GDM1 (cell line): ENCODE data around the gene SHISA8.

ENCODE experiments used
- DNase-seq: peaks from one replicate; lab custom pipeline; 2025; lab: John Stamatoyannopoulos, UW

SHISA8 gene

DNA sequence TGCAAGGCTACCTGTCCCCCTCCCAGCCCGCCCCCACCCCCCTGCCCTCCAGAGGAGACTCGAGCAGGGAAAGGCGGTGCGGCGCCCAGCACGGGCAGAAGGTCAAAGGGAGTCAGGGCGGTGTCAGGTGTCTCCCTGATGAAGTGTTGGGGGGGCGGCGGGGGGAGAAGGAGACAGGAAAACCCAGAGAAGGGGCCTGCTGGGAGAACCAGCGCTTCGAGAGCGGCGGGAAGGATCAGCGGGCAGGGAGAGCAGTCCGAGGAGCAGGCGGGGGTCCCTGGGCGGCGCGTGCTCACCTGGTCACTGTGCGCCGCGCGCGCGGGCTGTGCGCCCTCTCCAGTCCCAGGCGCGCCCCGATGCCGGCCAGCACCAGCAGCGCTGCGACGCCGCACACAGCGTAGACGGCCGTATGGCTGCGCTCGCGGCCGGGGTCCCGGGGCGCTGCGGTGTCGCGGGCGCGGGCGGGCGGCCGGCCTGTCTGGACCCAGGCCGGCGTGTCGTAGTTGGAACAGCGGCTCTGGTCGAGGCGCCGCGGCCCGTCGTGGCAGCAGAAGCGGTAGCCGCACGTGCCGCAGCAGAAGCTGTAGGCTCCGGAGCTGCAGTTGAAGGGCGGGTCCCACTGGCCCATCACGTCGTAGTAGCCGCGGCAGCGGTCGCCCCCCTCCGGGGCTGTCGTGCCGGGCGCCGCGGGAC lies 886 bp downstream of the SHISA8 start:
- DNase-seq: no peak

DNA sequence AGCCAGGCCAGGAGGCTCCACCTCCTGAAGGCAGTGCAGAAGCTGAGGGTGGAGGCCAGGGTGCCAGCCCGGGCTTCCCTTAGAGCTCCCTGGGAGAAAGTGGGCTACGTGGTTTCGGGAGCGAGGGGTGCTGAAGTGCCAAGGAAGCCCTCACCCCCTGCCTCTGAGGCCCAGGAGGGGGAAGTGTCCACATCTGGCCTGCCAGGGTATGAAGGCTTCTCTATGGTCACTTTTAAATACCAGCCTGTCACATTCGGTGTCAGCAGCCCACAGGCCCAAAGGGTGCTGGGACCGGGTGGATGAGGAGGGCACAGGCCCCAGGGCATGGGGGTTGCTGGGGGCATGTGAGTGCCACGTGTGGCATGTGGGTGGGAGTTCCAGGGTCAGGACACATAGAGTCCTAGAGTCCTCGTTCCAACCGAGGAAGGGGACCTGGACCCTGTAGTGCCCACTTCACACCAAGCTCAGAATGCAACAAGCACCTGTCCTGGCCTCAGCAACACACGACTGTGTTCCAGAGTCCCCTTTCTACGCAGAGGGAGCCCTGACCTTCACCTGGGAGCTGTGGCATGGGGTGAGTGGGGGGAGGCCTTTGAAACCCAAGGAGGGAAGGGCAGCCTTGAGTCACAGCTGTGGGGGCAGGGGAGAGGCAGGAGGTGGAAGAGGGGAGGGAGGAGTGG lies 1.7 kb downstream of the SHISA8 start:
- DNase-seq: no peak

DNA sequence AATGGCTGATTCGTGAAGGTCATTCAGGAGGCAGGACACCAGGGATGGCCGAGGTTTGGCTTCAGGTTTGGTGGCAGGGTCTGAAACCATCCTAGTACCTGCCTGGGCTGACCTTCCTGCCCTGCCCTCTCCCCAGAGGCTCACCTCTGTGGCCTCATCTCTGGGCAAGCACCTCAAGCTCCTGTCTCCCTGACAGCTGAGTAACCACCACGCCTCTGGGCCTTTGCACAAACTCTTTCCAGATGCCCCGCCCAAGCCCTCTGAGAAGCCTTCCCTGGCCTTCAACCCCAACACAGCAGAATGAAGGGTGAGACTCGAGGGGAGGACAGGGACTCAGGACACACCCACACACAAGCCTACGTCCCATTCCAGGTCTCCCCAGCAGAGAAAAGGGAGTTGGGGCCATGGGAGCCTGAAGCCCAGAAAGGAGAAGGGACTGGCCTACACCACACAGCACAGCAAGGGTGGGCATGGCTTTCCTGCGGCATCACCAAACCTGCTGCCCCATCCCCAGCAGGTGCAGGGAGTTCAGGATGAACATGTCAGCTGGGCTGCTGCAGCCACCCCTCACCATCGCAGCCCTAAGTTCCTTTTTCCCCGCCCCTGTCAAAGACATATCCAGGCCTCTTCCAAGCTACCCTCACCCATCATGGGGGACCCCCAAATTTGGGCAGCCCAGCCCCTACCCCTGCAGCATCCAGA lies 2.4 kb downstream of the SHISA8 start:
- no peak for DNase-seq

DNA sequence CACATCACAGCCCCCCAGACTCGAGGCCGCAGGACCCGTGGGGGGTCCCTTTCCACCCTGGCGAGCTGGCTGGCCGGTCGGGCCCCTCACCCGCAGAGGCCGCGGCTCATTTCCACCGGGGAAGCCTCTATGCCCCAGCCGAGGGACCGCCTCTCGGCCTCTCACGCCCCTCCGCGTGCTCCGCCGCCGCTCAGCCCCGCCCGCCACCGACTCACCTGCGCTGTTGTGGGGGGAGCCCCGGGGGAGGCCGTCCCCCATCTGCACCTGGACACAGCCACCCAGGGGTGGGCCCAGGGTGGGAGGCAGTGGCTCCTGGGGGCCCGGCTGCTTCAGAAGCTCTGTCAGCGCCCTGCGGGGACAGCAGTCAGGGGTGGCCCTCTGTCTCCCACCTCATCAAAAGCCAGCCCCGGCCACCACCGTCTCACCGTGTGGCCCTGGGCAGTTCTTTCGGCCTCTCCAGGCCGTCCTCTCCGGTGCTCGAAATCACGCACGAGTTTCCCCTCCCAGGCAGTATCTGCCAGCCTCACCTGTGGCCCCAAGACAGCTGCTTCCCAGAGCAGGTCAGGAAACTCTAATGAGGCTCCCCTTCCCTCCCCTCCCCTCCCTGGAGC lies 3.8 kb downstream of the SHISA8 start:
- DNase-seq: no peak

DNA sequence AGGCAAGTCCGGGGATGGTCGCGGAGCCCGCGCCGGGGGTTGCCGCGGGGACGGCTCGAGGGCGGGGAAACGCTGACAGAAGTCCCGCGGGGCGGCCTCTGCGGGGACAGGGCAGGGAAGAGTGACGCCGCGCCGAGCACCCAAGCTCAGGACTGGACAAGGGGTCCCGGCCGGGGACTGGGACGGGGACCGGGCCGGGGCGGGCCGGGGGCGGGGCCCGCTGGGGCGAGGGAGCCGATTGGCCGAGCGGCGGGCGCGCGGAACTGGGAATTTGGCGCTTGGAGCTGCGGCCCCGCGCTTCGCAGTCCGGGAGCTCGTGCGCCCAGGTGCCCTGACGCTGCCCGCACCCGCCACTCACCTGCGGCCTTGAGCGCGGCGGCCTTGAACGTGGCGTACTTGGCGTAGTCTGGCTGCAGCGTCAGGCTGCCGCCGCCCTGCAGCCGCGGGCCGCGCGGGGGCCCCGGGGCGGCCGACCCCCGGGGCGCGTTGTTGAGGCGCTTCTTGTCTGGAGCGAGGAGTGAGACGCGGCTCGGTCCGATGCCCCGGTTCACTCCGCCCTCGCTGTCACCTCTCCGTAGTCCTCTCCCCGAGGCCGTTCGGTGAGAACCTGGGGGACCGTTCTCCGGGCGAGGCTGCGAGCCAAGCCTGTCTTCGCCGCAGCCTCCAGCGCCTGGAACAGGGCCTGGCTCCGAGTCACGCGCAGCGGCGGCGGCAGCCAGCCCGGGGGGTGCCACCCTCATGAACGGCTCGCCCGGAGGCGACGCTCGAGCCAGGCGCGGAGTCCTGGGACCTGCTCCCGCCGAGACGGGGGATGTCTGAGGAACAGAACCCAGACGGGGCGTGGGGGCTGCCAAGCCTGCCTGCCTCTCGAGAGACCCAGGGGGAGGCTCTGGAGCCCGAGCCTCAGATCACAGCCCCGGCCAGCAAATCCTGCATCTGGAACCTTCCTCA lies 4.5 kb downstream of the SHISA8 start:
- no peak for DNase-seq

DNA sequence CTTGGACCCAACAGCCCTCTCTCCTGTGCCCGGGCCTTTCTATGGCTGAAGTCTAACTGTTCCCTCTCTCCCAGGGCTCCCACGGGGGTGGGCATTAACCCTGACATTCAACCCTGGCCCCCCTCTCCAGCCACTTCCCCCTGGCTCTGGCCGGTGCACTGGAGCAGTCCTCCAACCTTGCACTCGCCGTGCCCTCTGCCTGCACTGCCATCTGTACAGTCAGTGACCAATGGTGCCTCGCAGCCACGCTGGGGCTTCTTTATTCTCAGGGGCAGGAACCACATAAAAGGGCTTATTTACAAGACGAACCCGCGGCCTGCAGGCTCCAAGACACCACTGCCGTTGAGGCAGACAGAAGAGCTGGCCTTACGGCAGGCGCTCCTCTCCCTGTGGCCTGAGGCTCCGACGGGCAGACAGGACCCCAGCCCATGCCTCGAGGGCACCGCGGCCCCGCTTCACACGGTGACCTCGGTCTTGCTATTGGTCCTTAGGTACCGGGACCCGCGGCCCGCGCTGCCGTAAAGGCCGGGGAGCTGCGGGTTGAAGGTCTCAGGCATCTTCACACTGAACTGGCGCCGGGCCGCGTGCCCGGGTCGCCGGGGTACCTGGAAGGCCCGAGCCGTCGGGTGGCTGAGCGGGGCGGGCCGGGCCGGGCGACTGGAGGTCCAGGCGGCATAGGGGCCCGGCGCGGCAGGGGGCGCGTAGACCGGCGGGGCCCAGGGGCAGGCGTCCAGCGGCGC lies 5.4 kb downstream of the SHISA8 start:
- no peak for DNase-seq

DNA sequence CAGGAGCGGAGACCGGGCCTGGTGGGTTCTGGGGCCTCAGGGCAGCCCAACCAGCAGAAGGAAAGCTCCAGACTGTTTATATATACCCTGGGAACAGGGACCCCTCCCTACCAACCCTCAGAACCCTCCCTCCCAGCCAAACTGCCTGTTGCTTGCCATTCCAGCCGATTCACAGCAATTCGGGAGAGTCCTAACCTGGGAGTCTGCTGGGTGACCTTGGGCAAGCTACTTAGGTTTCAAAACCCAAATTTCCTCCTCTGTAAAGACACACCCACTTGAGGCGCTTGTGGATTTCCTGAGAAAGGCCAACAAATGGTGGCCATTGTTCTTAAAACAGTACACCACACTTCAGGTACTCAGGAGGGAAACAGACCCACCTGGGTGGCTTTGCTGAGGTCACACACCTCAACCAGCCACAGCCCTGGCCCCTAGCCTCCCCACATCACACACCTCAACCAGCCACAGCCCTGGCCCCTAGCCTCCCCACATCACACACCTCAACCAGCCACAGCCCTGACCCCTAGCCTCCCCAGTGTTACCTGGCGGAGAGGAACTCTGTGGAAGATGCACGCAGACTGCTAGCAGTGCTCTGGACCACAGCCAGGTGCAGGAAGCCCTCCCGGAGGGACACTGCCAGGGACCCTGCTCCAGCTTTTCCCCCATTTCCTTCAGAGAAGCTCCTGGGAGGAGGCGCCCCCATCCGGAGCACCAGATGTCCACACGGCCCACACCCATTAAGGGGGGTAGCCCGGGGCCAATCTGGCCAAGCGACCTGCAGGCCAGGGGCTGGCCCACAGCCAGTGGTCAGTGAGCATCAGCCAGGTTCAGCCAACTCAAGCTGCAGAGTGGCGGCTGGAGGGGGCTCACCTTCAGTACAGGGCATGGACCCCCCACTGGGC lies 6.2 kb downstream of the SHISA8 start:
- no peak for DNase-seq

DNA sequence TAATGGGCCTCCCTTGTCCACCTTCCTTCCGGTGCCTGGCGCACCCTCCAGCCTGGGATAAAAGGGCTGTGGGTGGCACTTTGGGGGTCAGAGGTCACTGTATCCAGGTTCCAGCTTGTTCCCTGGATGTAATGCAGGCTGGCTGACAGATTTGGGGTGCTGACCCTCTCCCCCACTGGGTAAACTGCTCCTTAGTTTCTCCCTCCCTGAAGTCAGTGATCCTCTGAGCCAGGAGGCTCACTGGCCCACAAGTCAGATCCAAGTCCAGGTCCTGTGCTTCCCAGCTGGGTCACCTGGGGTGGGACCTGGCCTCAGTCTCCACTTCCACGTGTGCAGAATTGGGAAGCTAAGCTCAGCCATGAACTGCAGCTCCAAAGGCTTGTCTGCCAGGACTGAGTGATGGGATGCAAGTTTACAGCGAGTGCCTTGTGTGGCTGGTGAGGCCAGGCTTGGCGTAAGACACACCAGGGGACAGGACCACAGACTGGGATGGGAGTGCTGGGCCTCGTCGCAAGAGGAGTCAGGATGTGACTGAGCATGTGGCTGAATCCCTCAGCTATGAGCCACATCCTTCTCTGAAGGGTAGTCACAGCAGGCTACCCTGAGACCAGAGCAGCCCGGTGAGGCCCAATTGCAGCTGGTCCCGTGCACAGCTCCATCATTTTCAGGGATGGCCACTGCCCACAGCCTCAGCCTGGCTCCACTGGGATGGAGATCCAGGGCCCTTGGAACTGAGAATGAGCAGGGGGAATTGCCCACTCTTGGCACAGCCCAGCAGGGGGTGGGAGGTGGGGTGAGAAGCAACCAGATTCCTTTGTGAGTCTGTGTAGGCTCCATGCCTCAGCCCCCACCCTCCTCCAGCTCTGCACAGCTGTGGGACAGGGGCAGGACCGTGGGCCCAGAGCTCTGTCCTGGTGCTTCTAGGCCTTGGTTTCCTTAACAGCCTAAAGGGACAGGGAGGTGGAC lies 7.2 kb downstream of the SHISA8 start:
- no peak for DNase-seq

DNA sequence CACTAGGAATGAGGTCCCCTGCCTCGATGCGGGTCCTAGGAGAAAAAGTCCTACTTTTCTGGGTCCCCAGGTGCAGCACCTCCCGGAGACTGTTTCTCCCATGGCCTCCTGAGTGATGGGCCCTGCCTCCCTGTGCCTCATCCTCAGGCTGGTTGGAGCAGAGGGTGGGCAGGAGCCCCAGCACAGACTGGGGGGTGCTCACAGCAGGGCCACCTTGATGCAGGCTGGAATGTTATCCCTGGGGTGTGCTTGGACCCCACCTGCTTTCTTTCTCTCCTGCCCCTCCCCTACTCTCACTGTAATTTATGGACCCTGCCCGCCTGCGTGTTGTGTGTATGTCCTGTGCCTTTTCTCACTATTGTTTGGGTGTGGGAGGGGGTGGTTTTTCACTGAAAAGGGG lies 8.1 kb downstream of the SHISA8 start:
- no peak for DNase-seq

DNA sequence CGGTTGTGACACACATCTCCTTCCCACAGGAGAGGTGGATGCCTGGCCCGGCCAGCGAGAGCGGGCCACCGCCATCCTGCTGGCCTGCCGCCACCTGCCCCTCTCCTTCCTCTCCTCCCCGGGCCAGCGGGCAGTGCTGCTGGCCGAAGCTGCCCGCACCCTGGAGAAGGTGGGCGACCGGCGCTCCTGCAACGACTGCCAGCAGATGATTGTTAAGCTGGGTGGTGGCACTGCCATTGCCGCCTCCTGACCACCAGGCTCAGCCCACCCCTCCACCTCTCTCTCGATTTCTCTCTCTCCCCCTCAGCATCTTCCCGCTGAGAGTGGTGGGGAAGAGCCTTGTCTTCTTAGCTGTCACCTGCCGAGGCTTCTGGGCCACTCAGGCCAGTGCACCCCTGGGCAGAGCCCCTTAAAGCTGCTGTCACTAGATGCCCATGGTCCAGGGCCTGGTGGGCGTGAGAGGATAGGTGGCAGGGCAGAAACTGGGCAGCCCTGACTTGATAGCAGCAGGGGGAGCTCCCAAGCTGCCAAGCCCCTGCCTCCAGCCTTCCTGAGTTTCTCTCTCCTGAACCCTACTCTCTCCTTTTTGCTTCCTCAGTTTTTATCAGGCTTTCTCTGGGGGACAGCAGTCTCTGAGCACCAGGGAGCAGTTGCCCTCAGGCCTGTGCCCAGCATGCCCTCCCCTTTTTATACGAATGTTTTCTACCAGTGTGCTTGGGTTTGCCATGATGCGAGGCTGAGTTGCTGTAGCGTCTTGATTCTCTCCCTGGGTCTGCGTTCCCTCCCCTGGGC lies 9.3 kb downstream of the SHISA8 start:
- no peak for DNase-seq

DNA sequence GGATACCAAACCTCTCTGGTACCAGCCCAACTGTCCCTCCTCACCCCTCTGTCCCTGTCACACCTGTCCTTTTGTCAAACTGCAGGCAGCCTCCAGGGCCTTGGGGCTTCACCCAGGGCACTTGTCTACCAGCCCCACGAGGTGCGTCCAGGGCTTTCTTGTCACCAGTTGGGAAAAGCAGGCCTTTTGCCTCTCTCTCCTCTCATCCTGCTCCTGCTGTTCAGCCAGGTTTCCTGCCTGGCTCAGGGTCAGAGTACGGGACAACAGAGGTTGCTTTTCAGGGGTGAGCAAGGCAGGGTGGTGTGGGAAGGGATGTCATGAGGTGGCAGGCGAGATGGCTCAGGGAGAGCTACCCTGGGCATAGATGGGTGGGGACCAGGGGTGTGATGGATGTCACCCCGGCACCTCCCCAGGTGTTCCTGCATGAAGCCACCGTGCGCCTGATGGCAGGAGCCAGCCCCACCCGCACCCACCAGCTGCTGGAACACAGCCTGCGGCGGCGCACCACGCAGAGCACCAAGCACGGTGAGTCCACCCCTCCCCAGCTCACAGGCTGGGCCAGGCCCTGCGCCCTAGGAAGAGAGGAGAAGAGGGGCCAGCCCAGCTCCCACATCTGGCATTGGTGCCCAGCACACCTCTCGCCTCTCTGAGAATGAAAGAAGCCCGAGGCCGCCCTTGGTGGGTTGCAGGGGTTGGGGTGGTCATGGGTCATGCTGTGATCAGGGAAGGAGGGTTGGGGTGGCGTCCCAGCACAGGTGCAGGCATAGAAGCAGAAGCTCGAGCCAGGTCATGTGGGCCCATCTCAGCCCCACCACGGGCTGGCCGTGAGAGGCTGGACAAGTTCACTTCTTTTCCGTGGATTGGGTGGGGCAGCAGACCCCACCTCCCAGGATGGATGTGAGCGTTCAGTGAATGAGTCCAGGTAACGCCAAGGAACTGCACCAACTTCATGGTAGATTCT lies 10.1 kb downstream of the SHISA8 start:
- no peak for DNase-seq

DNA sequence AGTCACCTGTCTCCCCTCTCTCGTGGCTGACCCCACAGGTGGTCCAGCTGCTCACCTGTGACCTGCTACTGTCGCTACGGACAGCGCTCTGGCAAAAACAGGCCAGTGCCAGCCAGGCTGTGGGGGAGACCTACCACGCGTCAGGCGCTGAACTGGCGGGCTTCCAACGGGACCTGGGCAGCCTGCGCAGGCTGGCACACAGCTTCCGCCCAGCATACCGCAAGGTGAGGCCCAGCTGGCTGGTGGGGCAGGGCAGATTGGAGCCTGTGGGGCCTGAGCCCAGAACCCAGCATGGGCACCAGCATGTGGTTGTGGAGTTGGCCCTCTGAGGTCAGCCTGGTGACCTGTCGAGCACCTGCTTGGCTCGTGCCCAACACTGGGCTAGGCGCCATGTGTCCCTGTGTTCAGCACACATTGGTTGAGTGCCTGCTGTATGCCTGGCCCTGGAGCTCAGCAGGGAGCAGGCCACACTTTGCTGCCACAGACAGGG lies 11.9 kb downstream of the SHISA8 start:
- no peak for DNase-seq

DNA sequence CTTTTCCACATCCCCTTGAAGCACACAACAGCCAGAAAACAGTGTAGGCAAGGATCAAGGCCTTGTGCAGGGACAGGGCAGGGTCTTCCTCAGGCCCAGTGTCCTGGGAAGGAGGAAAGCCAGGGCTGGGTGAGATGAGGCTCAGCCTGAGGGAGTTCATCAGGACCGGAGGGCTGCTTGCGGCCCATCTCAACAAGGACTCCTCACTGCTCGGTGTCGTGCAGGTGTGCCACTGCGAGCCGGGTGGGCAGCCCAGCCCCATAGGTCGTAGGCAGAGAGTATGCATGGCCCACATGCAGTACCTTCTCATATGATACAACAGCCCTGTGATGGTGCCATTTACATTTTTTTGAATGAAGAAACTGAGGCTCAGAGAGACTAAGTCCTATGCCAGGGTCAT lies 12.9 kb downstream of the SHISA8 start:
- no peak for DNase-seq

DNA sequence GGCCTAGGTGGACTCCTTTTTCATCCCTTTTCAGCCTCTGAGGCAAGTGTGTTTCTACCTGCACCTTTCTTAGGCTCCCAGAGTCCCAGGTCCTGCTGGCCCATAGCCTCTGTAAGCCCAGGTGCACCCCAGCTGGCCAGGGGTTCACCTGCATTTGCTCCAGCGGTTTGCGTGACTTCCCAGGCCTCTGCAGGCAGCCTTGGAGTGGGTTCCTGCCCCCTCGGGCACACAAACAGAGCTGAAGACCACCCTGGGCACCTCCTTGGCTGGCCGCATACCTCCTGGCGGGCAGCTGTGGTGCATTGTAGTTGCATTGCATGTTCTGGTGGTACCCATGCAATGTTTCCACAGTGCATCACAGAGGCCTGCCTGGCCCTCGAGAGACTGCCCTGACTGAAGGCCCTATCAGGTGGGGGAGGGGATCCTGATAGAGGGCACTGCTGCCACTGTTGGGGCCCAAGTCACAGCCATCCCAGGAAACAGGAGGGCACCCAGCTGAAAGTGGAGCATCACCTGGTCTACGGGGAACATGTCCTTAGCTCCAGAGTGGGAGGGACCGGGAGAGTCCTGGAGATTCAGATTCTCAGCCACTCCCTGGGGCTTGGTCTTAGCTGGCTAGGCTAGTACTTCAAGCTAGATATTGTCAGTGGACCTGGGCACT lies 14.1 kb downstream of the SHISA8 start:
- DNase-seq: no peak

DNA sequence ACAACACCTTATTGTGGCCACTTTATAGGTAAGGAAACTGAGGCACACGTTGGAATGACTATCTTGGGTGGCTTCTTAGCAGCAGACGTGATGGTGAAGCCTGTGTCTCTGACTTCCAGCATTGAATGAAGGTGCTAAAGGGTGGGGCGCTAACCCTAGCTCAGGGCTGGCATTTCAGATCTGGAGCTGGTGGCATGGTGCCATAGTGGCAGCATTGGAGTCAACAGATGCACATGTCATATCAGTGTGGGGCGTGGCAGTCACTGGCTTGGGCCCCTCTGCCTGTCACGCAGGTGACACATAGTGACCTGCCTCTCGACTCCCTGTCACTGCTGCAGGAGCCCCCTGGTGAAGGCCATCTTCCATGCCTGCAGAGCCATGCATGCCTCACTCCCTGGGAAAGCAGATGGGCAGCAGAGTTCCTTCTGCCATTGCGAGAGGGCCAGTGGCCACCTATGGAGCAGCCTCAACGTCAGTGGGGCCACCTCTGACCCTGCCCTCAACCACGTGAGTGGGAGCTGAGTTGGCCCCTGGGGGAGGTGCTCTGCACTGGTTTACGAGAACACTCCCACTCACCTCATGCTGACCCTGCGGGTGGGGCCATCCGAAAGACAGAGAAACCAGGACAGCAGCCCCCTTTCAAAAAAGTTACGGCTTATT lies 14.8 kb downstream of the SHISA8 start:
- no peak for DNase-seq

DNA sequence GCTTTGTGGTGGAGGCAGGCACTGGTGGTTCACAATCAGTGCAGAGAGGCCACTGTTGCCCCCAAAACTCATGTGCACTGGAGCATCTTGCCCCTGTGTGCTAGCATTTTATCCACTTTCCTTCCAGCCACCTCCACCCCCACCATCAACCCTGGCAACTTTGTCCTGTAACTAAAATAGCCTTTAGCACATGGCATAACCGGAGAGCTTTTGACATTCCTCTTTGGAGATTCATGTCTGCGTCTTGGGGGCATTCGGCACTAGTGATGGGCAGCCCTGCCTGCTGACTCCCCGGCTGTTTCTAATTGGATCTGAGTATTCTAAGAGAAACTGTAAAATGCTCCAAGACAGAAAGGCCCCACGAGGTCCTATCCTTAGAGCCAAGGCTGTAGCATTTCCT lies 15.8 kb downstream of the SHISA8 start:
- DNase-seq: no peak
